GM18508 (cell line): ENCODE measurements around the gene HES4.
"Not testable (repeated sequence)": the region's sequence is repeated elsewhere in the genome, so short reads cannot be mapped to it uniquely, and the experiment has no call there.

Experiments used
- ATAC-seq: cut with Tn5 transposase; IDR thresholded peaks from one replicate; pipeline ENCODE4 v1.9.1; 2021; ENCODE audit warnings: moderate number of reproducible peaks; ENCODE audit not compliant: insufficient read depth, unreplicated experiment

The HES4 gene

GRCh38 chr1:1000357-1001056 lies 610 bp upstream of the HES4 start:
- ATAC-seq, result no peak

DNA sequence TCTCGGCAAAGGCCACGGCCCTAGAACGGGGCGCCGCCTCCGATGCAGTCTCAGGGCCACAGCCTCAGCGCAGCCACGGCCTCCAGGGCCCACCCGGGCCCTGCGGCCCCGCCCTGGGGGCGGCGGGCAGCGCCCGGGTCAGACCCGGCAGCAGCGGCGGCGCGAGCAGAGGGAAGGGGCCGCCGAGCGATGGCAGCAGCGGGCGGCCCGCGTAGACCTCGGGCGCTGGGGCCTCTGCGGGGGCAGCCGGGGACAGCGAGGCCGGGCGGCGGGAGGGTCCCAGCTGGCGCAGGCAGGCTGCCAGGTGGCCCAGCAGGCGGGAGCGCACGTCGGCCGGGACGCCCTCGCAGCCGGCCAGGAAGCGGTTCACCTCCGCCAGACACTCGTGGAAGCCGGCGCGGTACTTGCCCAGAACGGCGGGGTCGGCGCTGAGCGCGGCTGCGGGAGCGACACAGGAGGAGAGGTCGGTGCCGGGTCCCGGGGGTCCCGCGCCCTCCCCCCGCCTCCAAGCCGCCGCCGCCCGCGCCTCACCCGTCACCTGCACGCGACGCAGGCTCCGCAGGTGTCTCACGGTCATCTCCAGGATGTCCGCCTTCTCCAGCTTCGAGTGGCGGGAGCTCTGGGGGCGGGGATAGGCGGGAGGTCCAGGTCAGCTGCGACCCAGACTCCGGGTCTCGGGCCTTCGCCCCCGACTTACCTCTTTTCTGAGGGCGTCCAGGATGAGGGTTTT lies 737 bp downstream of the HES4 start:
- ATAC-seq, result no peak

GRCh38 chr1:998745-998994 lies 1.2 kb downstream of the HES4 start:
- ATAC-seq, result no peak

- ATAC-seq, result no peak
Observed at GRCh38 chr1:997993-998744, 1.7 kb downstream of the HES4 start.

DNA sequence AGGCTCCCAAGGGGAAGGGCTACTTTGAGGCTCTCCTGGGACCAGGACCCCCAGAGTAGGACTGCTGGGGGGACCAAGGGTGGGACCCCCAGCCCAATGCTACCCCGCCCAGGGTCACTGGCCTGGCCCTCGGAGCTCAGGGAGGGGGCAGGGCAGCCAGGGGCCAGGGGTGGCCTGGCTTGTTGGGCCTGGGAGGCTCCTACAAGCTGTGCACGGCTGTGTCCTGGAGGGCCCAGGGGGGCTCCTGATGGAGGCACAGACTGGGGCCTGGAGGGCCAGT lies 2.2 kb downstream of the HES4 start:
- ATAC-seq, result no peak

DNA sequence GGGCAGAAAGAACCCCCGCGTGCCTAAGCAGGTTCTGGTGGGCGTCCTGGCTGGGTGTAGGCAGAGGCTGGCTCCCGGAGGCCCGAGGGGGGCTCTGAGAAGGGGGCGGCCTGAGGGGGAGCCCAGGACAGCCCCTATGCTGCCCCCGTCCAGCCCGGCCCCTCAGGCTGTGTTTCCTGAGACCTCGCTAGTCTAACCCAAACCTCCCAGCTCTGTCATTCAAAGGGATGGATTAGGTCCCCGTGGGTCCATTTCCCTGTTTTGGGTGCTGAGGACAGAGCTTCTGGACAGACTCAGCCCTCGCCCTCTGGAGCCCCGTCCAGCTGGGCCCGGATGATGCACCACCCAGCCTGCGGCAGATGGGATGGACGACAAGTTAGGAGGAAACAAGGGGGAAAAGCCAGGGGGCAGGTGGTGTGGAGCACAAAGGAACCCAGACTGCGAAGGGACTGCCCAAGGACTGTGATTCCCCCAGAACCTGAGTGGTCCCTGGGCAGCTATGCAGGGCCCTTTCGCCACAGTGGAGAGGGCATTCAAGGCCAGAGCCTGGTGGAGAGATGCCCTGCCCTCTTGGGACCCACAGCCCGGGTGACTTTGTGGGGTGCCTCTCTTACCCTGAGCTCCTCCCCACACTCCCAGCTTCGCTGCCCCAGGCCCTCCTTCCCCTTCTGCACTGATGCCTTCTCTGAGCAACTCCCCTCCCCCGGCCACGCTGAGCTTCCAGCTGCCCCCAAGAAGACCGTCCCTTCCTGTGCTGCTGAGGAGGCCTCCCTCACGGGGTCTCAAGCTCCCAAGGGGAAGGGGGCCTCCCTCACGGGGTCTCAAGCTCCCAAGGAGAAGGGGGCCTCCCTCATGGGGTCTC lies 2.8 kb downstream of the HES4 start:
- ATAC-seq, result no peak

DNA sequence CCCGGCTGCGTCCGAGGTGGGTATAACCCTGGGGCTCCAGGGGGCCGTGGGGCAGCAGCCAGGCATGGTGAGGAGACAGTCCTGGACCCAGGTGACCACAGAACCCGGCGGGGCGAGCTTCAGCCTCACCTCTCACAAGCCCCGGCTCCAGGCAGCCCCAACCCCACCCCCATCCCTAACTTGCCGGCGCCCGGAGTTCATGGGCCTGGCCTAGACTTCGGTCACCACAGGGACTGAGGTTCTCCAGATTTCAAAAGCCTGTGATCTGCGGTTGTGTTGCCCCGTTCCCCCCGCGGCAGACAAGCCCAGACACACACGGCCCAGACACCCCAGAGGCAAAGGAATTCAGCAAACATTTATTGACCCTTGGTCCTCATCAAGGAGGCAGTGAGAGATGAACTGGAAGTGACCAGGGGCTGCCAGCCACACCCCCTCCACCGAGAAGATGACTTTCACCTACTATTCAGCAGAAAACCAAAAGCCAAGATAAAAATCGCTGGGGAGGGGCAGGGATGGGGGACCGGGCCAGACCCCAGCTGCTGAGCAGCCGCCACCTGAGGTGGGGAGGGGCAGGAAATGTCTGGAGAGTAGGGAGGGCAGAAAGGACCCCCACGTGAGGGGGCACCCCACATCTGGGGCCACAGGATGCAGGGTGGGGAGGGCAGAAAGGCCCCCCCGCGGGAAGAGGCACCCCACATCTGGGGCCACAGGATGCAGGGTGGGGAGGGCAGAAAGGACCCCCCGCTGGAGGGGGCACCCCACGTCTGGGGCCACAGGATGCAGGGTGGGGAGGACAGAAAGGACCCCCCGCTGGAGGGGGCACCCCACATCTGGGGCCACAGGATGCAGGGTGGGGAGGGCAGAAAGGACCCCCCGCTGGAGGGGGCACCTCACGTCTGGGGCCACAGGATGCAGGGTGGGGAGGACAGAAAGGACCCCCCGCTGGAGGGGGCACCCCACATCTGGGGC lies 3.9 kb downstream of the HES4 start:
- no peak for ATAC-seq

DNA sequence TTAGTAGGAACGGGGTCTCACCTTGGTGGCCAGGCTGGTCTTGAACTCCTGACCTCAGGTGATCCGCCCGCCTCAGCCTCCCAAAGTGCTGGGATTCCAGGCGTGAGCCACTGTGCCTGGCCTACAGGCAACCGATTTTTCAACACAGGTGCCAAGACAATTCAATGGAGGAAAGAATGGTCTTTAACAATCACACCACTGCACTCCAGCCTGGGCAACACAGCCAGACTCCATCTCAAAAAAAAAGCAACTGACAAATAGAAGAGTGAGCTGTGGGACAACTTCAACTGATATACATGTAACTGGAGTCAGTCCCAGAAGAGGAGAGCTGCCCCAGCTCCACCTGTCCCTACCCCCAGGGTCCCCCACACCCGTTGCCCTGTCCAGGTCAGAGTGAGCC lies 5.4 kb downstream of the HES4 start:
- ATAC-seq, result not testable (repeated sequence)

GRCh38 chr1:993379-993995 lies 6.4 kb downstream of the HES4 start:
- ATAC-seq, result no peak

- ATAC-seq, result no peak
Observed at GRCh38 chr1:992362-992761, 7.5 kb downstream of the HES4 start.

- no peak for ATAC-seq
Observed at GRCh38 chr1:991895-992294, 8.0 kb downstream of the HES4 start.

GRCh38 chr1:991275-991674 lies 8.6 kb downstream of the HES4 start:
- not testable (repeated sequence) for ATAC-seq

DNA sequence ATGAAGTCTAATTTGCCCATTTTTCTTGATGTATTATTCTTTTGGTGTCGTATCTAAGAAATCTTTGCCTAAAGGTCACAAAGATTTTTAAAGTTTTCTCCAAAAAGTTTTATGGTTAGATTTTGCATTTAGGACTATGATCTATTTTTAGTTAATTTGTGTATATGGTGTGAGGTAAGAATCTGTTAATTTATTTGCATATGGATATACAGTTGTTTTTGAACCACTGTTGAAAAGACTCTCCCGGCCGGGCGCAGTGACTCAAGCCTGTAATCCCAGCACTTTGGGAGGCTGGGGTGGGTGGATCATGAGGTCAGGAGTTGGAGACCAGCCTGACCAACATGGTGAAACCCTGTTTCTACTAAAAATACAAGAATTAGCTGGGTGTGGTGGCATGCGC lies 11.8 kb downstream of the HES4 start:
- ATAC-seq, result not testable (repeated sequence)

DNA sequence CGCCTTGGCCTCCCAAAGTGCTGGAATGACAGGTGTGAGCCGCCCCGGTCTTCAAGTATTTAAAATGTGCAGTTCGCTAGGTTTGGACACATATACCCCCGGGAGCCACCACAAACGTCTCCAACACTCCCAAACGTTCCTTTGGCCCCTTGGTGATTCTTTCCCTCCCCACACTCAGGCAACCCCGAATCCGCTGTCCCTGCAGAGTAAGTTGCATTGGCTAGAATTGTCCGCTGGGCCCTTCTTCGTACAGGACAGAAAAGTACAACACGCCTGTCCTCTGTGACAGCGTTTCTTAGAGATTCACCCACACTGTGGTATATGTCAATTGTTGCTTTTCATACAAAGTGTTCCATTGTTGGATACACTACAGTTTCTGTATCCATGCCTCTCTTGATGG lies 14.8 kb downstream of the HES4 start:
- ATAC-seq, result no peak

GRCh38 chr1:984476-984814 lies 15.5 kb downstream of the HES4 start:
- ATAC-seq, result no peak

DNA sequence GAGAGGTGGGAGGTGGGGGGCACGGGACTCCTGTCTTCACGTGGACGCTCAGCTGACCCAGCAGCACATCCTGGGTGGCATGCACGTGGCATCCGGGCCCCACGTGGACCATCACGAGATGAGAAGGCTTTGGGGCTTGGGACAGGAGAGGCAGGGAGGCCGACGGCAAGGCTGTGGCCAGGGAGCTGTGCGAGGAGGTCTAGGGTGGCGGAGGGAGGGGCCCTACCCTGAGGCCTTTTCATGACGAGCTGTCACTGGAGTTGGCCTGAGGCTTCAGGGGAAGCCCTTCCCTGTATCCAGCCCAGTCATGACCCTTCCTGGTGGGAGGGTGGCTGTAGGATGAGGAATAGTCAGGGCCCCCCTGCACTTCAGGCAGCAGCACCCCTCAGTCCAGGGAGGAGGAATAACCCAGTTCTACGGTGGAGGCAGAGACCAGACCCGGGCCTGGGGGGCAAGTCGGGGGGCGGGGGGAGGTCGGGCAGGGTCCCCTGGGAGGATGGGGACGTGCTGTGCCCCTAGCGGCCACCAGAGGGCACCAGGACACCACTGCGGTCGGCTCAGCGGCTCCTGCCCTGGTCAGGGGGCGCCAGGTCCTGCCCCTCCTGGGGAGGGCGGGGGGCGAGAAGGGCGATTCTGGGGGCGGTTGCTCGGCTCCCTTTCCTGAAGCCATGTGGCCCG lies 16.0 kb downstream of the HES4 start:
- ATAC-seq, result no peak

- ATAC-seq, result no peak
Observed at GRCh38 chr1:982765-983436, 17.0 kb downstream of the HES4 start.

GRCh38 chr1:981955-982558 lies 17.8 kb downstream of the HES4 start, which contains the start of gene PERM1:
PERM1 (minus strand) TSS chr1:982093; CDS start chr1:981029, 1,064 bp downstream.
- ATAC-seq, result no peak
